COLO829 (cell line): ENCODE data around the gene SYNE2.

ENCODE experiments used
- DNase-seq: peaks from one replicate; pipeline ENCODE4 v3.0.0; 2012; ENCODE audit warnings: low spot score

Gene SYNE2

DNA sequence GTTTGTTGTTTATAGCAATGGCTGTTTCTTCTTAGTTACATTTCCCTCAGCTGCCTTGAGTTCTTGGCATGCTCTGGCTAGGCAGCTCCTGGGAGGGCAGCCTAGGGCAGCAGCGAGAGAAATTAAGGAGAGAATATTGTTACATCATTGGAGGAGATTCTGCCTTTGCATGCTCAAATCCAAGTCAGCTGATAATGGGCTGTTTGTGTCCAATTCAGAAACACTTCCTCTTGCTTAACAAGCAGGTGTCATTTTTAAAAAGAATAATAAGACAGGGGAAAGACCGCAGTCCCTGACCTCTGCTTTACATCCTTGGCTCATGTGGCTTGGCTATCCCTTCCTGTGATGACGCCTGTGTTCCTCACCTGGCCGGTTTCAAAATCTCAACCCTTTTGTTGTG, 364.5 kb downstream of the SYNE2 start:
- no peak for DNase-seq

DNA sequence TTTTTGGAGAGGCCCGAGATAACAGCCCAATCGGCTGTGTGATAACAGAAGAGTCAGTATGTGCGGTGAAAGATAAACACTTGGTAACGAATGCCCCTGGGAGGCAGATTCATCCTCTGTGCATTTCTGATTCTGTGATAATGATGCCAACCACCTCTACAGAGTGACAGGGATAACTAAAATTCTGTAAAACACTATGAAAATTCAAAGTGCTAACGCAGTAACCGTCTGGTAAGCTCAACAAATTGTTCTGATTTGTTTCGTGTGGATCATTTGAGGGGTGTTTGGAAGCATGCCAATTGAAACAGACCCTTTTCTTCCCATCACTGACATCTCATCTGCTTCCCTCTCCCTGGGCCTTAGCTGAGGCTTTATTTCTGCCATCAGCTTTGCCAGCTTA, 365.0 kb downstream of the SYNE2 start:
- DNase-seq = no peak

DNA sequence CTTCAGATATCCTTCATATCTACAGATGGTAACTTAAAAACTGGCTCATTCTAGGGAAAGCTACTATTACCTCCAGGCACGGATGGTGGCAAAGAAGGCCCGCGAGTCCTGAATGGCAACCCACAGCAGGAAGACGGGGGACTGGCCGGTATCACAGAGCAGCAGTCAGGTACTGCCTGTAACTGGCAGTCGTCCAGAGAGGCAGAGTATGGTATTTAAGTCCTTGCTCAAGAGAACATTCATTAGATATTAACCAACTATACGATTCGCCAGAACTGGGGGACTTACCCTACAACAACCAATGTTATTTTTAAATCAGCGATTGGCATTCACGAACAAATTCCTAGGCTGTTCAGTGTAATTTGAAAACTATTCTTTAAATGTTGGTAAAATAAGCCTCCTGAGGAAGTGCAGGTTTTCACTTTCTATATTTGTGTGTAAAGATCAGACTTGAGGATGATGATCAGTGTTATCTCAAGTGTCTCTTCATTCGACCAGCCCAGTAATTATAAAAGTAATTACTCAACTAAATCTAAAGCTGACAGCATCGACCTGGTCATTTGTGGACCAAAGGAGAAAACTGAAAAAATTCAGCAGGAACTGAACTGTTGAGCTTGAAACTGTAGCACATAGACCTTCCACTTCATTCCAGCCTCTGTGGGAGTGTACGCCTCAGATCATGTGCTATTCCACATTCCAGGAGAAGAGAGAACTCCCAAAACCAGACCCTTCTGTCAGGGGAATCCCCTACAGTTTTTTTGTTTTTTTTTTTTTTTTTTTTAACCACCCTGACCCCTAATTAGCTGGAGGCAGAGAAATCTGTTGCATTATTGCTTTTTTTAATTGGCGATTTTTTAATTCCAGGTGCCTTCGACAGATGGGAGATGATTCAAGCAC, 365.8 kb downstream of the SYNE2 start:
- no peak for DNase-seq

DNA sequence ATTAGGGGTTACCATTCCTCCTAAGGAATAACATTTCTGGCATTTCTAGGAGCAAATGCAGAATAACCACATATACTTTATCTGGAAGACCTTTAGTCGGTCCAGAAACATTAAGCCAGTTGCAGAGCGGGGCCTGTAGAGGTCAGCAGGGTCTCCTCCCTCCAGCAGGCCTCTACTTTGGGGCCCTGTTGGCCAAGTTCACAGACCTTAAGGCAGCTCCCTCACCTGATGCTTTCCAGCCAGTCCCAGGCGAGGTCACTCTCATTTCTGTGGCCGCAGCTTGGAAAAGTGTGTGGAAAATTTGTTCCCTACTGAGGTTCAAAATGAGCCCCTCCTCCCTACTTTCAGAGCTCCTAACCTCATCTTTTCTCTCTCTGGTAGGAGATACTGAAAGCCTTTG, 367.3 kb downstream of the SYNE2 start:
- no peak for DNase-seq

DNA sequence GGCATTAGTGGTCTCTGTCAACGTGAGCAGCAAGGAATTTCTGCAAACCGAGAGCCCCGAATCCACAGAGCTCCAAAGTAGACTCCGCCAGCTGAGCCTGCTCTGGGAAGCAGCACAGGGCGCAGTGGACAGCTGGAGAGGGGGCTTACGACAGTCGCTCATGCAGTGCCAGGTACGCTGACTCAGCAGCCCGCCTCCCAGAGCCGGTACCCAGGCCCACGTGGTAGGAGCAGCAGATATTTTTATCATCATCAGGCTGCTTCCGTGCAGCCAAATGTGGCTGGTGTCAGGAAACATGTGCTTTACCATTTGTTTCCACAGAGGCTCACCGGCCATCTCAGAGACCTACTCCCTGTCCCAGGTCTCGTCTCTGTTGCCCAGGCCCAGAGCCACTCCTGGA, 367.7 kb downstream of the SYNE2 start:
- no peak for DNase-seq

DNA sequence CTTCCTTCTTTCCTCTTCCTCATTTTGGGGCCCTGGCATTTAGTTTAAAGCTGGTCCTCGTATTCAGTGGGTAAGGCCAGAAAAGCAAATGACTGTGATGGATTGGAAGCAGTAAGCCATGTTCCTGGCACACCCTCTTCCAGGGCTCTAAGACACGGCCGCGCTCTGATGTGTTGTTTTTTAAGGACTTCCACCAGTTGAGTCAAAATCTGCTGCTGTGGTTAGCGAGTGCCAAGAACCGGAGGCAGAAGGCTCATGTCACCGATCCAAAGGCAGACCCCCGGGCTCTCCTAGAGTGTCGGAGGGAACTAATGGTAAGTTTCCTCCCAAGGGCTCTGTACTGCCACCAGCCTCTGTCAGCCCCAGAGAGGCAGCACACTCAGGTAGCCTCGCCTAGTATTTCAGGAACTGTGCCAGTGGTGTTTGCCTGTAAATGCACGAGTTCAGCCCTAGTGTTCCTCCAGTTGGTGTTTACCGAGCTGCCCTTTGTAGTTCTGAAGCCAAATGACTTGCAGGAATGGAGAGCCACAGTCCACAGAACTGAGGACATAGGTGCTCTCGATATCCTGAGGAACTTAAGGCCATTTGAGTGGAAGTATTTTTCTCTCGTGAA, 368.7 kb downstream of the SYNE2 start:
- DNase-seq = no peak

DNA sequence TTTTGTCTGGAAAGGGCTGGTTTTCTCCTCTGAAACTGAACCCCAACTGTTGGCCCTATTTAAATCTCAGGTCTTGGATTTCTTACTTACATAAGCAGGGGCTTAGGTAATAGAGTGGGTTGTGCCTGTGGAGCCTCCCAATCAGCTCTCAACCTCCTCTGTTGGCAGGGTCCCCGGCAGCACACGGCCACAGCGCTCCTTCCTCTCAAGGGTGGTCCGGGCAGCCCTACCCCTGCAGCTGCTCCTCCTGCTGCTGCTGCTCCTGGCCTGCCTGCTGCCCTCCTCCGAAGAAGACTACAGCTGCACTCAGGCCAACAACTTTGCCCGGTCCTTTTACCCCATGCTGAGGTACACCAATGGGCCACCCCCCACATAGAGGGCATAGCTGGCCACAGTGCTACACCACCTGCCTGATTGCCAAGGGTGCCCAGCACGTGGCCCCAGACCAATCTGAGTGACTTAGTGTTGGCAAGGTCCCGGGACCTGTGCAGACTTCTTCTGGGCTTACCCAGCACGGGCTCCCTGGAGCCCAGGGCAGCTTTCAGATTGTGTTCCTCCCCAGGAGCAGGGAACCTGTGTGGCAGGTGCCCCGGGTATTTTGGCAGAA, 372.4 kb downstream of the SYNE2 start:
- DNase-seq = no peak

DNA sequence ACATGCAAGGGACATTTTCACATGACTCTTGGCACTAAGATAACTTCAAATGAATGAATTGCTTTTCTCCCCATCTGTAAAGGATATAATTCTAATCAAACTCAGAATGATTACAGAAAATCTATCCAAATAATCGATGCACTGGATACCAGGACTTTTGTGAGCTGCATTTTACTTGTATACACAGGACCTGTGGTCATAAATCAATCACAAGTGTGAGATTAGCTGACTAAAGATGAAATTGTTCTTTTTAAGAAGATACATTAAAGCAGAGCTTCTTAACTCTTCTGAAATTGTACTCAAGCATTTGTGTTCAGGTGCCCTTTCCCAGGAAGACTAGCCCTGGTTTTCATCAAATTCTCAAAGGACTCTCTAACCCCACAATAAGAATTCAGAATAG, 375.1 kb downstream of the SYNE2 start:
- no peak for DNase-seq

DNA sequence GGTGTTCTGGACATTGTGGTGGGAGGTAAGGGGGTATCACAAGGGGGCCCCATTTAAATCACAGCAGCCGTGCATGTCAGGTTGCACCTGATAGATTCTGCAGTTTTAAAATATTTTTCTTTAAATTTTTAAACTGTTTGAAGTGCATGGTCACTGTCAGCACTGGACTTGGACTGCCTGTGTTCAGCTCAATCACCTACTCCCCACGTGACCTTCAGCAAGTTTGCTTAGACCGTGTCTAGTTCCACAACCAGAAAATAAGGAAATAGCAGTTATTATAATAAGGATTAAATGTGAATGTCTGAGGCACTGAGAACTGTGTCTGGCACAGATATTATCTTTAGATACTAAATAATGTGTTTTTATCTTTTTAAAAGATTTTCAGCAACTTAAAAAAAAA, 376.7 kb downstream of the SYNE2 start:
- no peak for DNase-seq

DNA sequence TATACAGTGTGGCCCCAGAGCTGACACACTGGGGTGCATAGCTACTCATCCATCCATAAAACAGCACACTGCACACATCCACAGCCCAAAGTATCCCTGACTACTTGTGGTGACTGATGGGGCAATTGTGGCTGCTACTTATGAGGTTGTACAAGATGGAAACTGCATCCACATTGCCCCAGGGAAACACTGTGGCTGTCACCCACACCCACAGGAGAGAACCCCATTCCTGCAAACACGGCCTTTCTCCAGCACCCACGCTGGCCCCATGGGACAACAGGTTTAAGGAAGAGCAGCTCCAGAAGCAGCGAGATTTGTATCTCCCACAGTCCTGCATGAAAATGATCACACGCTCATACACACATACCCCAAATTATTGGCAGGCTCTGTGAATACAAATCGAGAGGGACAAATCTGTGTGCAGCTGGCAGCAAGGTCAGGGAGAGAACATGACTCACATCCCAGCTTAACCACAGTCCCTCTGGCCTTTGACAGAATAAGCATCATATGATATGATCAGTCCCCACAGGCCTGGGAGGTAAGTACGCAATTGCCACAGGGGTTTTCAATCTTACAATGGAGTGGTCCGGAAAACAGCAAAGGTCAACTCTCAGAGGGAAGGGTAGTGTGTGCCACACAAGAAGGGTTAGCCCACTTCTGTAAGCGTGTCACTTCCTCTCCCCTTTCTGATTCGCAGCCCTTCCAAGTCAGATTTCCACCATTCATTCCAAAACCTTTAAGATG, 379.5 kb downstream of the SYNE2 start:
- peak; percentile 77 for DNase-seq

DNA sequence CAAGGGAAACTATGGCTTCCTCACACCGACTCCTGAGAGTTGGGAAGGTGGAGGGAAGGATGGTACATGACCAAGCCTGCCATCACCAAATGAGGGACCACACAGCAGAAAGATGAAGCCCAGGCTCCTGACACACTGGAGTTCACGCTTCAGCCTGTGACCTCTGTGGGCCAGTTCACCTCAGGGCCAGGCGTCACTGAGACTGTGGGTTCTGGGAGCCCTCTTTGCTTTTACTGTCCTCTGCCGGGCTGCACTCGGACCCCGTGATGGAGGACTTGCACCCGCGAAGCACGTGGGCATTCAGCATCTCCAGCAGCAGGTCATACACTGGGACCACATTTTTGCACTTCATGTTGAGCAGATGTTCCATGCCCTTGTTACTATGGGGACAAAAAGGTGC, 380.1 kb downstream of the SYNE2 start:
- no peak for DNase-seq

DNA sequence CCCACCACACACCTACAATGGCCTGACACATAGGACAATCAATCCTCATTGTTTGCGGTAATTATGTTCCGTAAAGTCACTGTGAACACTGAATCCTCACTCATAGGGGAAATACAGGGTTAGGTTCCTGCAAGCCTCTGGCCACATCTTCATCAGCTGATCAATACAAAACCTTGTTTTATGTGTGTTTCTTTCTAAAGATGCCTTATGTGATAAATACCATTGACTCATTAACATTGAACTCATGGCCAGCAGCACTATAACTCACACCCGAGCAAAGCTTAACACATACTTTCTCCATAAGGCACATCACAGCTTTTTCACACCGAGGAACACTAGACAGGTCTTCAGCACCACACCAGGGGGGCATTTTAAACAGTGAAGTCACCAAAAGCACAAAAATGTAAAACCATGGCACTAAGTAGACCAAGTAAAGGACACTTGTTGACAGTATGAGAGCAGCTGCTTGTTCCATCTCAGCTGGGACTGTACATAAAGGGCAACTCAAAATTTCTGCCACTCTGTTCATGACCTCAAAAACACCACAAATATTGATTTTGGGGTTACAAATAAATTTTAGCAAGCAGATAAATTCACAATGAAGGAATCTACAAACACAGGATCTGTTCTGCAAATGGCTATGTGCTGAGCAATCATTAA, 380.9 kb downstream of the SYNE2 start:
- no peak for DNase-seq

DNA sequence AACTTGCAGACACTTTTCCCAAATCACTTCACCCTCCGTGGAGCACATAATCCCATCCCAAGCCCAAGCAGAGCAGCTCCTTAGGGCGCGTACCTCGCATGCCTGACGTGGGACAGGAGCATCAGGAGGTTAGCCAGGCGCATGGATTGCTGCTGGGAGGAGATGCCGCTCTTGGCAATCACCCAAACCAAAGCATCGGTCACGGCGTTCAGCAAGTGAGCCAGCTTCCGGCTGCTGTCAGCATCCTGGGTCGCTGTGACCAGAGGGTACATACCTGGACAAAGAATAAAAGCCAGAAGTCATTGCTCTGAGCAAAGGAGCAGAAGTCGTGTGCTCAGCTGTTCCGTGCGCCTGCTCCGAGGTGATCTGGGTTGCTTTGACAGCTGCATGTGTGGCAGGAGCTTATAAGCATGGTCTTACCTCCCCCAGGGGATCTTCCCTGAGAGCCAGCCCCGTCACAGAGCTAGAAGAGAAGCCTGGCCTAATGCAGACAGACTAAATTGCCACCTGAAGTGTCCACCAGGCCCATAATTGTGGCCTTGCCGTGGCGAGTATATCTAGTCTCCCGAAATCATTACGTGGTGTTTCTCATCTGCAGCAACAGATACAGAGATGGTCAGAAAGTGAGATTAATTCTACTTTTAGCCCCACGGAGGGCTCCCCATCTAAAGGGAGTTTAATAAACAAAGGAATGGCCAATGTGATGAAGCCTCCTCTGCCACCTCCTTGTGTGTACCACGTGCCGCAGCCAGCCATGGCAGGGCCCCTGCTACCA, 382.3 kb downstream of the SYNE2 start:
- no peak for DNase-seq

DNA sequence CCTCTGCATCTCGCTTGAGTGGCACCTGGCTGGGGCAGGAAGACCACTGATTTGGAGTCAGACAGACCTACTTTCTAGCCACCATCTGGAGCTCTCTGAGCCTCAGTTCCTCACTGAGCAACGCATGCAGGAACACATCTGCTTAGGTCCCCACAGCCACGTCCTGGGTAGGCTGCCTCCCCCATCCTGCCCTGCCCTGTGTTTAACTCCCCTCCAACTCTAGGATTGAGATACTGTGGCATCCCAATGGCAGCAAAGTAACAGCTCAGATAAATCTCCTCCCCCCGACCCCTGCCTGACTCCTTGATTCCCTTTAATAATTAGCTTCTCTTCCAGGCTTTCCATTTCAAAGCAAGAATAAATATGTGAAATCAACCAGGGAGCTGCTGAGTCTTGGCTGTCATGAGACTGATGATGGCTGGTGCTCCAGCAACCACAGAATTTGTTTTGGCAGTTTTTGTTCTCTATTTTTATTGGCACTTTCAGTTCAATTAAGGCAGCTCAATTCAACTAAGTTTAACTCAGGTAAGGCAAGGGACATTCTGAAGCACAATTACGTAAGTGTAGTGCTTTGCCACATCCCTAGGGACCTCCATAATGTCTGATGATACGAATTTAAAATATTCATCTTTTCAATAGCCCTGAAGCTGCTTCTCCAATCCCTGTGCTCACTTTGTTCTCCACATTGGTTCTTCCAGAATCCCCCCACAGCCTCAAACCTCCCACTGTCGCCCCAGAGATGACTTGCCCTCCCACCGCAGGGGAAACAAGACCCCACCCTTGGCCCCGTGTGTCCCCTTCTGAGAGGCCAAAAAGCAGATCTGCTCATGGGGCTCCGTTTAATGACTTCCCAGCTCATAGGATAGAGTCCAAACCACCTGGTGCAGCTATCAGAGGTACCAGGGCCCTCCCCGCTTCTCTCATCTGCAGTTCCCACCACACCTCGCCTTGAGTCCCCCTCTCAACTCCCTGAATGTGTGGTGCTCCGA, 383.1 kb downstream of the SYNE2 start:
- DNase-seq = no peak

DNA sequence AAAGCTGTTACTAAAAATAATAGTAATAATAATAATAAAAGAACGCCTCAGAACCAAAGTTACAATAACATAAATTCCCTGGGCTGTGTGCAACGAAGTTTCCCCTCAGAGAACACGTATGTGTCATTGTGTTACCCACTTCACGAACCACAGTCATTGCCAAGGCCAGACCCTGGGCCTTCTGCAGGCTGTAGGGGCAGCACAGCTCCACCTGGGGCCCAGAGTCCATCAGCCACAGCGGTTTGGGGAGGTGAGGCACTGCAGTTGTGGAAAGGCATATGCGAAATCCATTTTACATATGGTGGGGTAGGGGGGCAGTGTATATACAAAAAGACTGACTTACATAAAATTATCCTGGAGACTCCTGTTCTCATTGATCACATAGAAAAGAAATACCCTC, 385.2 kb downstream of the SYNE2 start:
- DNase-seq = no peak

DNA sequence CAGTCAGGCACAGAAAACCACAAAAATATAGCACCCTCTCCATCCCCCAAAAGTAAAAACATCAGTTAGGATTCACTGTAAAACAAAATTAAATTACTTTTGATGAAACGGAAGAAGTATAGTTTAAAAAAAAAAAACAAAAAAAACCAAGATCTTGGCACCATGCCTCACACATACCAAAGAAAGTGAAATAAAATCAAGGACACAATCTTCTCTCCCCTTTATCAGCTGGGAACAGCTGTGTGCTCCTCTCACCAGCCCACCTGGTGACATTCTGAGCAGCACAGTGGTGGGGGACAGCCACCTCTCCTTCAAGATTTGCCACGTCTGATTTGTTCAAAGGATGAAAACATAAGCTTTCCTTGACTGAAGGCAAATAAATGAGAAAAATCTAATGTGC, 385.8 kb downstream of the SYNE2 start:
- no peak for DNase-seq

DNA sequence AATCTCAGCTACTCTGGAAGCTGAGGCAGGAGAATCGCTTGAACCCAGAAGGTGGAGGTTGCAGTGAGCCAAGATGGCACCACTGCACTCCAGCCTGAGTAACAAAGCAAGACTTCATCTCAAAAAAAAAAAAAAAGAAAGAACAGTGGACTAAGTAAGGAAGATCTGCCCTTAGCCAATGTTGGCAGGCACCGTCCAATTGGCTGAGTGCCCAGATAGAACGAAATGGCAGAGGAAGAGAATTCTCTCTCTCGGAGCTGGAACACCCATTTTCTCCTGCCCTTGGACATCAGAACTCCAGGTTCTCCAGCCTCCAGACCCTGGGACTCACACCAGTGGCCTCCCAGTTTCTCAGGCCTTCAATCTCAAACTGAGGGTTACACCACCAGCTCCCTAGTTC, 391.5 kb downstream of the SYNE2 start:
- no peak for DNase-seq

DNA sequence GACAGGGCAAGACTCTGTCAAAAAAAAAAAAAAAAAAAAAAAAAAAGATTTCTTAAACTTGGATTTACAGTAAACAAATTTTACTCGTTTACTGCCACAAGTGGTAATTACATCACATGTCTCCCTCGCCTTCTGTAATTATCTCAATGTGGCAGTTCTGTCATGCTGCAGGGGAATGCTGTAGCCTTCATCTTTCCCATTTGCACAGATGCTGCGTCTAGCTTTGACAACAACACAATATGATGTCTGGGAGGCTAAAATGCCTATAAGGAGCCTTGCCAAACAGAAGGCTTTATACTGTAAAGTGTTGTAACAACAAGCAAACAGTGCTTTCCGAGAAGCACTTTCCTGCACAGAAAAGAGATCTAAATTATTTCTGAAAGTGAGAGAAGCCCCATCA, 392.7 kb downstream of the SYNE2 start:
- no peak for DNase-seq

DNA sequence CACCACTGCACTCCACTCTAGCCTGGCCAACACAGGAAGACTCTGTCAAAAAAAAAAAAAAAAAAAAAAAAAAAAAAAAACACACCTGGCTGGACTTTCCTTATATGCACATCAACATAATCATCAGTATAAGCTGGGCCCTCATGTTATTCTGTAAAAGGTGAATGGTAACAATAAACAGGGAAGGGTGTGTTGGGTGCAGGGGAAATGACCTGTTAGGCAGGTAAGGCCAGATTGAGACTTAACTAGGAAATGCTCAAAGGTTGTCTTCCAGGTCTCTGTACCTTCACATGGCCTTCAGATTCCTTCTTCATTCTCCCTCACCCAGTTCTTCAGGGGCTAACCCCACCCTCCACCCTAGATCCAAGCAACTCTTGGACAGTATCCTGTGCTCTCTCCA, 393.9 kb downstream of the SYNE2 start:
- no peak for DNase-seq

DNA sequence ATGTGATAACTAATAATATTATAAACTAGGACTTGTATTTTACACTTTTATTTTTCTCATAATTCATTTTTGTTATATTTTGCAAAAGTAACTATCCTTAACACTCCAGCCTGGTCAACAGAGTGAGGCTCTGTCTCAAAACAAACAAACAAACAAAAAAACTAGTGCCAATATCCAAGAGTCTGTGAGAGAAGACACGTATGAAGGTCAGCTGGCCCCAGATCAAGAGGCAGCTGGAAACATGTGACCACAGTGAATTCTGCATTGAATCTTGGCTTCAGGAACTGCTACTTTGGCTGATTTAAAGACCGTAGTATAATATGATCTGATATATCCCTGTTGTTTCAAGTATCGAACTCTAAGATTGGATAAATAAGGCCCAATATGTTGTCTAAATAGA, 394.4 kb downstream of the SYNE2 start:
- DNase-seq = no peak
